Right forelimb (tissue), 1 donor: ENCODE measurements around the gene ATP5PB.
A peak's percentile ranks its signal among the peaks of the same experiment; 100 is the strongest.

Experiments
- DNase-seq: peaks from one replicate; pipeline ENCODE4 v3.0.0-alpha.2; 2018

The ATP5PB gene, protein sequence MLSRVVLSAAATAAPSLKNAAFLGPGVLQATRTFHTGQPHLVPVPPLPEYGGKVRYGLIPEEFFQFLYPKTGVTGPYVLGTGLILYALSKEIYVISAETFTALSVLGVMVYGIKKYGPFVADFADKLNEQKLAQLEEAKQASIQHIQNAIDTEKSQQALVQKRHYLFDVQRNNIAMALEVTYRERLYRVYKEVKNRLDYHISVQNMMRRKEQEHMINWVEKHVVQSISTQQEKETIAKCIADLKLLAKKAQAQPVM

DNA sequence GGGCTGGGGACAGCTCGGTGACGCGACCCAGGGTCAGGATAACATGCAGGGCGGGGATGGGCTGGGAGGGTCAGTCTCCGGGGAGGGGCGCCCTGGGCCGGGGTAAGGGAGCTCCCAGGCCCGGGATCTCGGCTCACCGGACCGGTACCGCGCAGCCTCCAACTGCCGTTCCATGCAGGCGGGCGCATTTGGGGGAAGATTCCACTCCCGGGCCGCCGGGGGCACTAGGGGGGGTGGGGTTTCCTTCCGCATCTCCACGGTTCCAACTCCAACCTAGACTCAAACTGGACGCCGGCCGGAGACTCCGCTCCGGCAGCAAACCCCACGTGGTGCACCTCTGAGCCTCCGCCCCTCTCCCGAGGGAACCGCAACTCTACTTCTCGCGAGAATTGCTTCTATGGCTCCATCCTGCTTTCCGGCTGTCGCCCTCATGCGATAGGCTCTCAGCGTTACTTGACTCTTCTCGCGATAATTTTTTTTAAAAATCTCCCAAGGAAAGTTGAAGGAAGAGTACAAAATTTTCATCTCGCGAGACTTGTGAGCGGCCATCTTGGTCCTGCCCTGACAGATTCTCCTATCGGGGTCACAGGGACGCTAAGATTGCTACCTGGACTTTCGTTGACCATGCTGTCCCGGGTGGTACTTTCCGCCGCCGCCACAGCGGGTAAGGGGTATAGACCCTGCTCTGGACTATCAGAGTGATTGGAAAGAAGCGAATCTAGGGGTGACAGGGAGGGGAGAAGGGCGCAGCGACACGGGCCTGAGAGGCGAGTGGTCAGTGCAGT is at the start of gene ATP5PB, which contains the start of gene WDR77:
TSS of gene ATP5PB (plus strand) at position 547 of the 785 bp plus-strand sequence. CDS start at position 625, 78 bp downstream.
TSS of gene WDR77 (minus strand) at position 339 of the 785 bp plus-strand sequence. CDS start at position 252, 87 bp downstream.
- peak; percentile 93 for DNase-seq

DNA sequence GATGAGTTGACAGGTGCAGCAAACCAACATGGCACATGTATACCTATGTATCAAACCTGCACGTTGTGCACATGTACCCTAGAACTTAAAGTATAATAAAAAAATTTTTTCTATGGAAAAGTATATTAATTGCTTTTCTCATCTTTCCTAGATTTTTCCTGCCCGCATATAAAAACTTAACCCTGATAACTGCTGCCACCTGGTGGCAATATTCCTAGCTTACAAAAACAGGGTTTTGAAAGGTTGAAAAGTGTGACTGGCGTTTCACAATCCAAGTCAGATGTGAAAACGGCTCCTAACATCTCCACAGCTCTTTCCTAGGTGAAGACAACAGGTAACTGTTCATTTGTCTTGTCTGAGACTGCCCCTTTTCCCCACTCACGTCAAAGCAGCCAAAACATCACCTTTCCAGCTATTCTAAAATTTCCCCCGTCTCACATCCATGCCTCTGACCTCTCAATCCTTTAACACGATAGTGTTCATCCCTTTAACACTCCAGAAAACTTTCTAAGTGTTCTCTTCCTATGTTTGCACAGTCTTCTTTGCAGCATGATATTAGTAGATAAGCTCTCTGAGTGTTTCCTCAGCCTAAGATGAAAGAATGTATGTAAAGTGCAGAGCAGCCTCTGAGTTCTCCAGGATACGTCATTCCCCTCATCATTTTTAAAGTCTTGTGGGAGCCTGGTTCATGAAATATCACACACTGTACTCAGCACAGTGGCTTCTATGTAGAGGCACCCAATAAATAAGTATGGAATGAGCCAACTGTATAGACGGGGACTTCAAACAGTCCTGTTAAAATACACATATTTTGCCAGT is 49.3 kb upstream of the ATP5PB start:
- peak; percentile 48 for DNase-seq

DNA sequence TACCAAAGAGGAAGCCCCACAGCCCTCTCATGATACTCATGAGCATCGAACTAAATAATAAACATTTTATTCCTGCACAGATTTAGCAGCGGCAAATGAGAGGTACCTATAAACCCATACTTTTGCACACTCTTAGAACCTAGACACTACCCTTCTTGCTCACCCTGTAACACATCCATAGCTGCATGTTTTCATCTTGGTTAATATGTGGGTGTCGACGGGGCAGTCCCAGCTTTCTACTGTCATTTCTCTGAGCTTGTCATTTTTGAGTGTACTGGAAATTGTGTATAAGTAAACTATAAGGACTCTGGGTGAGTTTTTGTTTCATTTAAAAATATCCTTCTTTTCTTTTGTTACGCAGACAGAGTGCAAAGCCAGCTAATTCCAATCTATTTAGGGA is 47.2 kb upstream of the ATP5PB start:
- DNase-seq = no peak

DNA sequence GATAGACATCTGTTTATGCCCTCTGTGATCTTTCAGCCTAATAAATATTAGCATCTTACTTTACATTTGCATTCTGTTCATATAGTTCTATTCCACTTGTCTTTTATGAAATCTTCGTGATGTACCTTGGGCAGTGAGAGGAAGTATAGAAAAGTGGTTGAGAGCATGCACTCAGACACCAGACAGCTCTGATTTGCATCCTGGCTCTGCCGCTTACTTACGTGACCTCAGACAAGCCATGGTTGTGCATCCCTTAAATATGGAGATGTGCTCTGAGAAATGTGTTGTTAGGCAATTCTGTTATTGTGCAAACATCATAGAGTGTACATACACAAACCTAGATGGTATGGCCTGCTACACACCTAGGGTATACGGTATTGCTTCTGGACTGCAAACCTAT is 44.7 kb upstream of the ATP5PB start:
- DNase-seq = no peak

DNA sequence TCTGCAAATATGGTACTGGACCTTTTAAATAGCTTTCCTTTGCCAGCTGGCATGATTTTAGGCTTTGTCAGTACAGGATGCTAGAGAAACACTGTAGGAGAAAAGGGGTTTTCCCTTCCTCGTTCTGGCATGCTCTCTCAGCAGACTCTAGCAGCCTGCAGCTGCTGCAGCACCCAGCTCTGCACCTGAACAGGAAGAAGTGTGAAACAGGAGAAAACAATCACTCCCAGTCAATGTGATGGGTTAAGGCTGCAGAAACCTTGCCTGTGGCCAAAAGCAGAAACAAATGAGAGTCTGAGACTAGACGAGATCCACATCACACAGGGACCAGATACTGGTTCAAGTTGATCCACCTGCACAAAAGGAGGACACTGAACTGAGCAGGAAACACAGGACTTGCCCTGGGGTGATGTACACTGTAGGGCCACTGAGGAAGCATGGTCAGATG is 42.9 kb upstream of the ATP5PB start:
- no peak for DNase-seq

DNA sequence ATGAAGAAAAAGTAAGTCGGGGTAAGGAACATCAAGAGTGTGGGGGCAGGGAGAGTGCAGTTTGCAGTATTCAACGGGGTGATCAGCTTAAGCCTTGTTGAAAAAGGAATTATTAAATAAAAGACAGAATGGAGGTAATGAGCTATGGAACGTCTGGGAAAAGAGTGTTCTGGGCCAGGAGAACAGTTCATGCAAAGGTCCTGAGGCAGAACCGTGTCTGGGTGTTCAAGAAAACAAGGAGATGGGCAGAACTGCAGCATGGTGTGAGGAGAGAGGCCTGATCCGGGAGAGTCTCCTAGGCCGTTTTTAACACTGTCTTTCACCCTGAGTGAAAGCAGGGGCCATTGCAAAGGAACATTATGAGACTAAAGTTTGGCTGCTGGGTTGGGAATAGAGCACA is 42.0 kb upstream of the ATP5PB start:
- no peak for DNase-seq

DNA sequence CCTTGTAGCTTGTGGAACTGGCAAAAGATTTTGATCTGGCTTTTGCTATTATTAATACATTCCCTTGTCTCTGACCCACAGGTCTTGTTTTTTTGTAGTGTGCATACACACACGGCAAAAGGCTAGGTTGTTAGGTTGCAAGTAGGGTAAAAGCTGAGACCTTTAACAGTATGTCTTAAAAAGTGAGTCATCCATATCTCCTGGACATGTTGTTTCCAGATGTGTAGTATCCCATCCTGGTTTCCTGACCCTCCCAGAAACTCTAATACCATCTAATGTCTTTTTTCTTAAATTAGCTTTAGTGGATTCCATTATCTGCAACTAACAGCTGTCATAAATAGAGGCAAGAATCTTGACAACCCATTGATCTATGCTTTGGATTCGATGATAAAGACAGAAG is 36.4 kb upstream of the ATP5PB start:
- no peak for DNase-seq

DNA sequence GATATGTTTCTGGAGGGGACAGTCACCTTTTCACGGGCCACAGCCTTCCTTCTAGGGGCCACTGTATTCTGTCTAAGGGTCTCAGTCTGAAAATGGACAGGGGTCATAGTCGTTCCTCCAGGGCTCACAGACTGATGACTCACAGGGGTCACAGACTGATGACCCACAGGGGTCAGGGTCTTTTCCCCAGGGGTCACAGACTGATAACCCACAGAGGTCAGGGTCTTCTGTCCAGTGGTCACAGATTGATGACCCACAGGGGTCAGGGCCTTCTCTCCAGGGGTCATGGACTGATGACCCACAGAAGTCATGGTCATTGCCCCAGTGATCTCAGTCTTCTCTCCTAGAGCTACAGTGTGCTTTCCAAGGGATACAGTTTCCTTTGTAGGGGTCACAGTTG is 34.5 kb upstream of the ATP5PB start:
- DNase-seq = no peak

DNA sequence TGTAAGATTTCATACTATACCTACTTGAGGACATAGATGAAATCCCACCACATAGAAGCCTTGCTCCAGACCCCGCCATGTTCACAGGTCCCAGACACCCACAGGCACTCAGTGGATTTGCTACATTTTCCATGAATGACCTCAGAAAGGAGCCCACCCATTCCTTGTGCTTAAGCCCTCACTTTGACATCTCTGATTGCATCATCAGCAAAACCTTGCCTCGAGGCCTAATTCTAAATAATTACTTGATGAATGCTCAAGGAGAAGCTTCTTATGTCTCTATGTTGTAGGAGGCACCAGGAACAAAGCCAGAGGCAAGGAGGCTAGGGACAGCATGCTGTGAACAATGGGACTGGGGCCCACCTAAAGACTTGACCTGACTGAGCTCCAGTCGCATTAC is 33.8 kb upstream of the ATP5PB start:
- DNase-seq = no peak

DNA sequence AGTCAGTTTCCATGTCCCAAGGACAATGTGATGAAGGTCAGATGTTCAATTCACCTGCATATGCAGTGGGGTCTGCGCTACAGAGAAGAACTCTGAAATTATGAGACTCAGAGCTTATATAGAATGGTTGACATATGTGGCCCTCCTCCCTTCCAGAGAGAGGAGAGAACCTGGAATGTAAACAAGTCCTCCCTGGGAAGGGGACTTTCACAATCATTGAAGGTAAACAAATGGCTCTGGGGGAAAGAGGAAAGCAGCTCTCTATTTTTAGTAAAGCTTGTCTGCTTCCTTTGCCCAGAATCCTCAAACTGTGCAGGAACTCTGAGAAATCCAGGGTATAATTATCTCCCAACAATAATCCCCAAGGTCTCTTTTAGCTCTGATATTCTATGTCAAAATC is 31.5 kb upstream of the ATP5PB start:
- no peak for DNase-seq

DNA sequence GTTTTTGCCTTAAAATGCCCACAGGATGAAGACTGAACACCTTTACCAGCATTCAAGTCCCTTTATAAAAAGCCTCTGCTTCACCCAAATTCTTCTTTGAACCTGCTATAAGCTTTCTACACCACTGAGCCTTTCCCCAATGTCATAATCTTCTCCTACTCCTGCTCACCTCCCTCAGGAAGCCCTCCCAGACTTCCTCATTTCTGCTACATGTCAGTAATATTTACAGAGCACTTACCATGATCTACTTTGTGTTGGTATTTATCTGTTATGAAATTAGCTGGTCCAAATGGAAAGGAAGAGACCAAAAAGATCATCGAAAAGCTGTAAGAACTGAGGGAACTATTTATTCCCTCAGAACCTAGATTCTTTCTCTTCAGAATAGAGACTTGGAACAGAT is 30.2 kb upstream of the ATP5PB start:
- DNase-seq = no peak

DNA sequence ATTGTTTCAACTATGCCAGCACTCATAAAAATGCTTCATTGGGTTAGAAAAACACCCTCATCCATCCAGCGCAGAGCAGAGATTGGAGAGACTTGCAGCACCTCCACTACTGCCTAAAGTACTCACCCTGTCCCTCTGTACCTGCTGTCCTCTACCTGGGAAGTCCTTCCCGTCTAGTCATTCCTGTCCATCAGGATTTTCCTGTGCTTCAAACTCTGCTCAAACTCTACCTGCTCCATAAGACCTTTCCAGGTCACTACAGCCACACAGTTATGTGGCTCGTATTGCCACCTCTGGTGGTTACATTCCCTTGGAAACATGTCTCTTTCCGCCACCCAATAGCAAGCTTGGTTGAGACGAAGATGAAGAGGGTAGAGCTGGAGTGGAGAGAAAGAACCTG is 28.9 kb upstream of the ATP5PB start:
- no peak for DNase-seq

DNA sequence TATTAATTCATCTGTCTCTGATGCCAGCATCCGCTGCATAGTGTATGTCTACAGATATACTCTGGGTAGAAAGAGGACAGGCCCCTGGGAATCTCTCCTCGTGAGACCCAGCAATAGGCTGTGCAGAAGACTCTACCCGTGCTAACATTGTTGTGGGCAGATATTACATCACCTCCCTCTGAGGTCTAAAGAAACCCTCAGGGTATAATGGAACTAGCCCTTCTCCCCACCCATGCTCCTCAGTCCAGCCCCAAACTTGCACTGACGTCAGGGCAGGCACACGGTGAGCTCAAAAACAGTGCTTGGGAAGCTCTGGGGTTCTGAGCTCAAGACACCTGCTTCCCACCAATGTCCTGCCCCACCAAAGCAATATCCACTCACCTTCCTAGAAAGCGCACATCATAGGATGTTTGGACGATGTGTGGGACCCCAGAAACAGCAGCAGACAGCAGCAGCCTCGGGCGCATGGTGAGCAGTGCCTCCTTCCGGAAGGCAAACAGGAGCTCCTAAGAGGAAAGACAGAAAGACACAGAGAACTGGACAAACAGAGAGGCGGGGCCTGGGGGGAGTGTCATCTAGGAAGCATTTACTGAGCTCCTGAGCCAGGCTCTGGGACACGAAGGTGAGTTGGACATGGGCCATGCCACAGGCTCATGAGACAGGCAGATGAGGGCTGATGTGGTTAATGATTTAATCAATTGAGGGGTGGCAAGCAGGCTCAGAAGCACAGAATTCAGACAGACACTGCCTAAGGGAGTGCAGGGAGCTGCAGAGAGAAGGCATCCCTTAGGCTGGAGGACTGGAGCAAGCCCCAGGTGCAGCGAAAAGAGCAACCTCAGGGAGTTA is 26.5 kb upstream of the ATP5PB start:
- DNase-seq = no peak

DNA sequence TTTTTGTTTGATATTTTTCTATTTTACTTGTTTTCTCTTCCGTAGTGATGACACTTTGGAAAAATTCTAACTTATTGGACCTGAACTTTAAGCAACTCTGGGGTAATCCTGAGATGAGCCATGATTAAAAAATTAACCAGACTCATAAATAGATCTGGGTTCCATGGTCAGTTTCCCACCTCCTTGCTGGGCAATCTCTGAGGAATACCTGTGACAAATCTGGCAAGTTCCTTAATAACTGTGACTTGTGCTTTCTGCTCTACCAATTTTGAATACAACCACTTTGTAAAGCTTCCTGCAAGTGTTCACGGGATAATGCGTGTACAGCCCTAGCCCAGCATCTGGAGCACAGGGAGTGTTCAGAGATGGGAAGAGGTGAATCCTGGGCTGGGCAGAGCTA is 25.0 kb upstream of the ATP5PB start:
- DNase-seq = no peak

DNA sequence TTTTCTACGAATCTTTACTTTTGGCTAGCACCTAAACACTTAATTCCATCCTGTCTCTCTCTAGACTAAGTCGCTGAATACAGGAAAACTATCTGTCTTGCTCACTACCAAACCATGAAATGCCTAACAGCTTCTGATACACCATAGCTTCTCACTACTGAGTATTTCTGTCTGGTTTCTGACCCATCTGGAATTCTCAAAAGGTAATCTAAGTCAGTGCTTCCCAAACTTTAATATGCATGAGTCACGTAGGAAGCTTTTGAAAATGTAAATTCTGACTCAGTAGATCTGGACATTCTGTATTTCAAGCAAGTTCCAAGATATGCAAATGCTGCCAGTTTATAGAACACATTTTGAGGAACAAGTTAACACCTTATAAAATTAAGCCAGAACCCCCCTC is 12.5 kb upstream of the ATP5PB start:
- no peak for DNase-seq

DNA sequence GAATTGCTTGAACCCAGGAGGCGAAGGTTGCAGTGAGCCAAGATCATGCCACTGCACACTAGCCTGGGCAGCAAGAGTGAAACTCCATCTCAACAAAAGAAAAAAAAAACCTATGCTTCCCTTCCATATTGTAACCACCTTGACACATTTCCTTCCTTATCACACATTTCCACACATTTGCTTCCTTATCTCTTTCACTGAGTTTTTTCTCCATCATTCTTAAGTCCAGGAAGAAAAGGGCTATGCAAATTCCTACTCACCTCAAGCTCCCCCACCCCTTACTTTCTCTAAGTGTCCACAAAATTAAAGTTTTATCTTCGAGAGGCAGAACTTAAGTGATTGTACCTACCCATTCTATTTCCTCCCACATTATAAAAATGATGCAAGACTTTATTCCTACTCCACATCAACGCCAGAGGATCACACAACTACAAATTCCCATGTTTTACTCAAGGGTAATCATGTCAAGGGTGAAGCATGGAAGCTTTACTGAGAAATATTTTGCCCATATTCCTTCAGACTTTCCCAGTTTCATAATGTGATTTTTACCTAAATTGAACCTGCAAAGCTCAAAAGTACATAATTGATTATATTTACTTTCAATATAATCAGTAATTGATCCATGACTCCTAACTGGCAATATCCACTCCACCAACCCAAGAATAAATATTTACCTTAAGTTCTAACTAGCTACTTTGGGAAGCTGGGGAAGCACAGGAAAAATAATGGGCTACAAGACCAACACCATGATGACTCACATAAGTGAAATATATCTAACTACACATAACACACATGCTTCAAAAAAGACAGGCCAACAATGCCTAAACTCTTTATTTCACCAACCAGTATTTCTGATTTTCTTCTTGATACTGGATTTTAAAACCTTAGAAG is 9.6 kb upstream of the ATP5PB start:
- DNase-seq = no peak

DNA sequence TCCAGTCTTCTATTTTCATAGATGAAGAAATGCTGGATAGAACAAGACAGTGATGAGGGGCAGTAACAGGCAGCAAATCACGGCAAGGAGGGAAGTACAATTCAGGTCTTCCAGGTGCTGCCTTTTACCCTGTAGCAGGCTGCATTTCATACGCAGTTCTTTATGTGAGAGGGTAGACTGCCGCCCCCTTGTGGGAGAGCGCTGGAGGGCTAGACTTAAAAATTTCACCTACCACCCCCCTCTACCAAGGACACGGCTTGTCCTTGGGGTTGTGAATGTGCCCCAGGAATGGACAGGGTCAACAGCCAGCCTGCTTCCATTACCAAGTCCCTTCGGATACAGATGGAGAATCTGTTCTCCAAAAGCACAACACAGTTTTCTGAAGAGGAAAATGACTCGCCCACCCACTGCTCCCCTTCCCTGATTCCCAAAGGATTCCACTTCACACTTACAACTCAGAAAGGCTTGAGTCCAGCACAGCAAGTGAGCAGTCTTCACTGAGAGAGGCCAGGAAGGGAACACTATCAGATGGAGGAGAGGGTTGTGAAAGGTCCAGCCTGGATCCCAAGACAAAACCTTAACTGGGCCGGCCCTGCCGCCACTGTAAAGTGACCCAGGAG is 7.6 kb upstream of the ATP5PB start:
- DNase-seq = no peak

DNA sequence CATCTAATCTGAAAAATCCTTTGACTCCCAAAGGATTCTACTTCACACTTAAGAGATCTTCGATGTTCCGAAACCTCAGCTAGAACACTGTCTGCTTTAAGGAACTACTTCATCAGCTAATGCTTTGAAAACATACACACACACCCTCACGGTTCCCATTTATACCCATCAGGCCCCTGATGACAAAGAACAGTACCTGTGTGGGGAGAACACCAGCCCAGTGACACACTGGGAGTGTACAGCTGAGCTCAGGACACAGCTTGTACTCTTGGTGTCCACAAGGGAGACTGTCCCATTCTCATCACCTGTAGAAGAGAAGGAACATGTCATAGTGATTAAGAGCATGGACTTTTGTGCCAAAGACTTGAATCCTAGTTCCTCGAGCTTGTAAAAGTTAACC is 6.8 kb upstream of the ATP5PB start:
- DNase-seq = no peak

DNA sequence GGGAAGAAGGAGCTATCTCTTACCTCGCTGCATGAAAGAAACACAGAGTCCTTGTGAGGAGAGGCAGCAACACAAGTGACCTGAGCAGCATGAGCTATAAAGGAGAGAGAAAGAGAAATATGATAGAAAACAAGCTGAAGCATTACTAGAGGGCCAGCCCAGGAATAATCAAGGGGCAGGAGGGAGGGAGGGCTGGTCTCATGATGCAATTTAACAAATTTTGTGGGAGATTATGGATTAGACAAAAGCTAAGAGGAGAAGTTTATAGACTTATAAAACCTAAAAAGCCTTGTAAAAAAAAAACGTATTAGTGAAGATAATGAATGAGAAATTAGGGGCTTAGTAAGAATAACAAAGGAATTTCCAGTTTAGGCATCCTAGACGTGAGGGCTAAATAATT is 5.2 kb upstream of the ATP5PB start:
- DNase-seq = no peak

DNA sequence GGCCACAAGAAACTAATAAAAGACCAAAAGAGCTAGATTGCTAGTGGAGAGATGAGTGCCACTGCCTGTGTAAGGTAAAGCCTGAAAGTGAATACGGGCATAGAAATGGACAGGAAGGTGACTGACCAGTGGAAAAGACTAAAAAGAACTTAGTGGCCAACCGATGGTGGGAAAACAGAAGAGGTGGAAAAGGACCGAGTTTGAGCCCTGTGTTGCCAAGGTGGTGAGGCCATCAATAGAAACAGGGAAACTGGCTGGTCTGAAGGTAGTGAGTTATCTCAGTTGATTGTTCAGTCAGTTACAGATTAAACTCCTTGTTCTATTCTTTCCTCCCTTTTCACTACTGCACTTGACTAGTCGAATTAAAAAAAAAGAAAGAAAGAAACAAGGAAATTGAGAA is 2.7 kb upstream of the ATP5PB start:
- no peak for DNase-seq
